AG04450 (cell line): ENCODE data around the gene CCRL2. TPM values are rescaled to one million over a fixed set of nuclear protein-coding genes. Genes with fewer than 3 reads are reported as not detected.

Experiments used
- CTCF ChIA-PET: fragments of 300-600, 350-600 bp; formaldehyde crosslinking; extraction: SDS; loops from one replicate; lab custom pipeline; 2022; ENCODE audit warnings: antibody characterized with exemption, inconsistent platforms; lab: Charles Lee
- POLR2A ChIA-PET: fragments of 350-600 bp; formaldehyde crosslinking; extraction: SDS; loops from one replicate; lab custom pipeline; 2021; ENCODE audit warnings: antibody characterized with exemption, inconsistent platforms; lab: Yijun Ruan, JAX
- DNase-seq: peaks from one replicate; pipeline ENCODE4 v3.0.0-alpha.2; 2011; ENCODE audit warnings: low read depth, low spot score
- H3K27ac ChIP-seq: one replicate; pipeline ENCODE4 v1.5.1; 2012; ENCODE audit warnings: low read depth, low read length, control low read depth
- H3K27me3 ChIP-seq: one replicate; pipeline ENCODE4 v1.6.0; 2012; ENCODE audit warnings: low read length; ENCODE audit not compliant: control insufficient read depth, insufficient read depth
- H3K4me3 ChIP-seq: 2 replicates; pipeline ENCODE4 v1.5.1; 2011; ENCODE audit warnings: mild to moderate bottlenecking, low read depth, low read length, control low read depth
- H3K9me3 ChIP-seq: 2 replicates; pipeline ENCODE4 v1.5.1; 2012; ENCODE audit warnings: low read length; ENCODE audit not compliant: control insufficient read depth, insufficient read depth
- polyA plus RNA-seq: library from polyadenylated mRNA; depleted of rRNA; stranded (reverse); fragments of >200 nt; gene quantifications from 2 replicates; pipeline ENCODE4 v1.2.3, GENCODE V29; 2011
- TF ChIP-seq, protein P1 (sequence below): IDR thresholded peaks from 2 replicates; pipeline ENCODE4 v1.5.1; 2011; ENCODE audit warnings: low read depth, low read length, control low read depth, inconsistent platforms

Gene CCRL2
- polyA plus RNA-seq, 1 experiment, result 0.16 TPM

DNA sequence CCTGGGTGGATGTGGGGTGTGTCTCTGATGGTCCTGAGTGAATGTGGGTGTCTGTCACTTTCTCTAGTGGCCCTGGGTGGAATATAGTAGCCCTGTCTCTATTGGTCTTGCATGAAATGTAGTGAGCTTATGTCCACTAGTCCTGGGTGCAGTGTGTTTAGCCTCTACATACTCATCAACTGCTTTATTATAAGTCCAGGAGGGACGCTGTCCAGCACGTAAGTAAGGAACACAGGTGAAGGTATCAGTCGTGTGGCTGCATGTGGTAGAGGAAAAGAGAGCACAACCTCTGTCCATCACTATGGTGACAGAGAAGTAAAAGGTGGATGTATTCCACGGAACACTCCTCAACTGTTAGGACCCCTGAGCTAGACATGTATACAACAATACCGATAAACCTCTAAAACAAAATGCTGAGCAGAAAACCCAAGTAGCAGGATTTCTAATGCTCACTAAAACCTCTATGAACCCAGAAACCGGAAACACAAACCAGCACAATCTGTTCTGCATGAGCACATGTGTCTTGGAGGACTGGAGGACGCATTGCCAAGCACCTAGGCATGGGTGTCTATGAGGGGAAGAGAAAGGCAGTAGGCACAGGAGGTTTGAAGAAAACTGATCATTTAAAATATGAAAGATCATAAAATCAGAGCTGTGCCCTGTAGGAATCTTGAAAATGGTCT, 46.6 kb downstream of the CCRL2 start:
- H3K4me3 ChIP-seq, result no peak overlapping the region
- no peaks in the 10 kb centered on the region; the same call in 1 of the 2 replicates for H3K9me3 ChIP-seq
- no peak overlapping the region for H3K27ac ChIP-seq
- ChIA-PET POLR2A (no interaction called here), CTCF (interaction anchor here (1.9 to 2.7 kb wide), 2 partner anchors 10 to 35 kb away, joined by 4 to 10 read pairs; no protein-coding TSS in a partner anchor)
- no peak for DNase-seq
- peaks cover 23% of the 10 kb centered on the region for H3K27me3 ChIP-seq
- TF ChIP-seq, protein P1, sequence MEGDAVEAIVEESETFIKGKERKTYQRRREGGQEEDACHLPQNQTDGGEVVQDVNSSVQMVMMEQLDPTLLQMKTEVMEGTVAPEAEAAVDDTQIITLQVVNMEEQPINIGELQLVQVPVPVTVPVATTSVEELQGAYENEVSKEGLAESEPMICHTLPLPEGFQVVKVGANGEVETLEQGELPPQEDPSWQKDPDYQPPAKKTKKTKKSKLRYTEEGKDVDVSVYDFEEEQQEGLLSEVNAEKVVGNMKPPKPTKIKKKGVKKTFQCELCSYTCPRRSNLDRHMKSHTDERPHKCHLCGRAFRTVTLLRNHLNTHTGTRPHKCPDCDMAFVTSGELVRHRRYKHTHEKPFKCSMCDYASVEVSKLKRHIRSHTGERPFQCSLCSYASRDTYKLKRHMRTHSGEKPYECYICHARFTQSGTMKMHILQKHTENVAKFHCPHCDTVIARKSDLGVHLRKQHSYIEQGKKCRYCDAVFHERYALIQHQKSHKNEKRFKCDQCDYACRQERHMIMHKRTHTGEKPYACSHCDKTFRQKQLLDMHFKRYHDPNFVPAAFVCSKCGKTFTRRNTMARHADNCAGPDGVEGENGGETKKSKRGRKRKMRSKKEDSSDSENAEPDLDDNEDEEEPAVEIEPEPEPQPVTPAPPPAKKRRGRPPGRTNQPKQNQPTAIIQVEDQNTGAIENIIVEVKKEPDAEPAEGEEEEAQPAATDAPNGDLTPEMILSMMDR, result no peak

DNA sequence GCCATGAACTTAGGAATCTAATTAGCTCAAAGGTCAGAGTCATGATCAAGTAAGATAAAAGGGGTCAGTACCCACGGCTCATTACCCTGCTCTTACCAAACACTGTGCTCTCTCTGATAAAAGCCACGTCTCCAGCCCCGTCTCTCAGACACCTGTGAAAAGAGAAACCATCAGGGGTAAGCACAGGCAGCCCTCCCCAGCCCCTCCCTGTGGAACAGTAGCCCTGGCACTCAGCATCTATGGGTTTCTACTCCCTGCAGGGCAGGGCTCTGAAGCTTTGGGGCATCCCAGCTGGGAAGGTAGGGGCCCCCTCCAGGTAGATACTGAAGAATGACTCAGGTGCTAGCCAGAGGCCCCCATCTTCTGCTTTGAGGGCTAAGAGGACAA, 47.1 kb downstream of the CCRL2 start:
- TF ChIP-seq, protein P1, result no peak
- no peak for DNase-seq
- Histone ChIP-seq H3K27me3 (peaks cover 19% of the 10 kb centered on the region), H3K4me3 (no peak overlapping the region), H3K9me3 (no peaks in the 10 kb centered on the region), H3K27ac (no peak overlapping the region)
- ChIA-PET CTCF (interaction anchor here (2.7 kb wide), 1 partner anchor 35 kb away, joined by 10 read pairs; no protein-coding TSS in a partner anchor), POLR2A (no interaction called here)

DNA sequence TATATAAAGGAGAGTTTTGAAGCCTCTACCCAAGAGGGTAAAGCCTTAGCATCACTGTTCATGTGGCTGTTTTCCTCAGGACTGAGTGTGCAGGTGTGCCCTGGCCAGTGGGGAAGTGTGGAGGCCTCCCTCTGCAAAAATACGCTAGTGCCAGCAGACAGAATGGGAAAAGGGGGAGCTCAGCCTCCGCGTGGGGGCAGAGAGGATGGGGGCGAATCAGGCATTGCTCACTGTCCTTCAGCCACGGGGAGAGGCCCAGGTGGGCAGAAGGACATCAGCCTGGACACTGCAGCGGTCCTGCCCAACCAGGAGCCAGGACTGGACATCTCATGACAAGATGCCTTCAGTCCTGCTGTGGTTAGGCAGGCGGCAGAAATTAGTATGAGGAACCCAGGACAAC, 47.5 kb downstream of the CCRL2 start:
- Histone ChIP-seq H3K4me3 (no peak overlapping the region), H3K27ac (no peak overlapping the region), H3K27me3 (peaks cover 19% of the 10 kb centered on the region), H3K9me3 (no peaks in the 10 kb centered on the region)
- no peak for DNase-seq
- TF ChIP-seq, protein P1, result no peak
- ChIA-PET CTCF (interaction anchor here (2.7 kb wide), 1 partner anchor 34 kb away, joined by 10 read pairs; no protein-coding TSS in a partner anchor), POLR2A (no interaction called here)

DNA sequence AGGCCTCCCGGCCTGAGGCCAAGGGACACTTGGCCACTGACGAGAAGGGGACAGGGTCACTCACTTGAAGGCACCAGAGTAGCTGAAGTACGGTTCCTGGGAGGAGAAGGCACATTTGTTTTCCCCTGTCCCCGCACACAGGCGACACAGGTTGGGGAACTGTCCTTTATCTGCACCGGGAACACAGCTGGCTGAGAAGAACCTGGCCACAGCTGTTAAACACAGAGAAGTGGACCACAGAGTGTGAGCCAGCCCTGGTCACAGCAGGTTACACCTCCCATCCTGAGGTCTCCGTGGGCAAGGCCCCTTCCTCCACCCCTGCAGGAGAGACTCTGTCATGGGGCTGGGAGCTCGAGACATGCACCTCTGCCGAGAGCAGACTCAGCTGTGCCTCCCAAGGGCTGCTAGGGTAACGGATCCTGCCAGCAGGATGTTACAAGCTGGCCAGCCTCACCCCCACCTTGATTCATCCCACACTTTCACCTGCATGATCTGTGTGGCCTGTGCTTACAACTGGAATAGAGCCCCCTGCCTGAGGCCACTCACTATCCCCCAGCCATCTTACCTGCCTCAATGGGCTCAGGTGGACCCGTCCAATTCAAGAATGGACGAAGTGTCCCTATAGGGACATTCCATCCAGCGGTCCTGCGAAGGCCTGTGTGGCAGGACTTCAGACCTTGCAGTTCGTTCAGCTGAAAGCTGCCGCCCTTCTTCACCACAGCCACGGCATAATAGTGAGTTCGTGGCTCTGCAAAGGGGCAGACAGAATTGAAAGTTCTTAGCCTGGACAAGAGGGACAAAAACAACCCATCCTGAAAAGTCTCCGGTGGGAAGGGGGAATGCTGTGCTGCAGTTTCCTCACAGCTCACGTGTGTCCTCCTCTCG, 48.4 kb downstream of the CCRL2 start:
- no peaks in the 10 kb centered on the region for H3K9me3 ChIP-seq
- ChIA-PET CTCF (no interaction called here), POLR2A (no interaction called here)
- H3K27ac ChIP-seq, result no peak overlapping the region
- H3K27me3 ChIP-seq, result peaks cover 20% of the 10 kb centered on the region
- no peak for DNase-seq
- H3K4me3 ChIP-seq, result no peak overlapping the region
- TF ChIP-seq, protein P1, result no peak

DNA sequence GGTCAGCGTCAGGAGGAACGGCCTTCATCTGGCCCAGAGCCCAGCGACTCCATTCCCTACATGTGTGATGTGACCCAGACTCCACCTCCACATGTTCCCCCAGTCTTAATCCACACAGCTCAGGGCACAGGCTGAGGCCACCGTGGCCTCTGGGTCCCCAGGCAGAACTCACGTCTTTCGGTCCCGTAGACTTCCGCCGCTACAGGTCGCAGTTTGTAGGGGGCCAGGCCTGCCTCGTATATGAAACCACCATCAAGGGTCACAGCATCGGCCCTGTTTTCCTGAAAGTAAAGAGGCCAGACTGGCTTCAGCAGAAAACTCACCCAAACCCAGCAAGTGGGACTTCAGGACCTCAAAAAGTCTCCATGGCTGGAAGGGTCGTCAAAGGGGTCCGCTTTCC, 49.1 kb downstream of the CCRL2 start:
- no peak overlapping the region for H3K4me3 ChIP-seq
- CTCF ChIA-PET, result no interaction called here
- no peak overlapping the region for H3K27ac ChIP-seq
- POLR2A ChIA-PET, result no interaction called here
- TF ChIP-seq, protein P1, result no peak
- DNase-seq, result no peak
- peaks cover 16% of the 10 kb centered on the region for H3K27me3 ChIP-seq
- H3K9me3 ChIP-seq, result no peaks in the 10 kb centered on the region
